Lower leg skin (tissue), 3 donors: ENCODE measurements around the gene RBM17.

Source experiments
- POLR2A ChIP-seq, 2 donors: fragments of 450-650 bp; IDR thresholded peaks; one replicate each; pipeline ENCODE4 v1.6.1; 2016 to 2017; ENCODE audit warnings: antibody characterized with exemption in 2 of 2, mild to moderate bottlenecking in 1 of 2, moderate library complexity in 1 of 2
- TF ChIP-seq, protein P1 (sequence below), 3 donors: fragments of 450-650 bp; IDR thresholded peaks; one replicate each; pipeline ENCODE4 v1.5.1; 2016; ENCODE audit warnings: antibody characterized with exemption in 3 of 3, mild to moderate bottlenecking in 3 of 3, moderate library complexity in 2 of 3

DNA sequence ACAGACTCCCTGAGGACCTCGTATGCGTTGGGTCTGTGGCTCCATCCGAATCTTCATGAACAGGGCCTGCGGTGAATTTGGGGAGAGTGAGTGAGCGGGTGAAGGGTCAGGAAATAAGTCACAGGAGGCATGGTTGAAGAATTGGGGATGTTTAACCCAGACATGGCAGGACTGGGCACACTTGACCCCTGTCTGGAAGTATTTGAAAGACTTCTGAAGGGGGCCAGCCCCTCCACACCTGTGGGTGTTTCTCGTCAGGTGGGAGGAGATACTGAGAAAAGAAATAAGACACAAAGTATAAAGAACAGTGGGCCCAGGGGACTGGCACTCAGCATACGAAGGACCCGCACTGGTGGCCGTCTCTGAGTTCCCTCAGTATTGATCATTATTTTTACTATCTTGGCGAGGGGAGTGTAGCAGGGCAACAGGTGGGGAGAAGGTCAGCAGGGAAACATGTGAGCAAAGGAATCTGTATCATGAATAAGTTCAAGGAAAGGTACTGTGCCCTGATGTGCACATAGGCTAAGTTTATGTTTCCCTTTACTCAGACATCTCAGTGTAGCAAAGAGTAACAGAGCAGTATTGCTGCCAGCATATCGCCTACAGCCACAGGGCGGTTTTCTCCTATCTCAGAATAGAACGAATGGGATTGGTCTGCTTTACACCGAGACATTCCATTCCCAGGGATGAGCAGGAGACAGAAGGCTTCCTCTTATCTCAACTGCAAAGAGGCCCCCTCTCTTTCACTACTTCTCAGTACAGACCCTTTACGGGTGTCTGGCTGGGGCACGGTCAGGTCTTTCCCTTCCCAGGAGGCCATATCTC, 75.6 kb downstream of the RBM17 start:
- TF ChIP-seq, protein P1, sequence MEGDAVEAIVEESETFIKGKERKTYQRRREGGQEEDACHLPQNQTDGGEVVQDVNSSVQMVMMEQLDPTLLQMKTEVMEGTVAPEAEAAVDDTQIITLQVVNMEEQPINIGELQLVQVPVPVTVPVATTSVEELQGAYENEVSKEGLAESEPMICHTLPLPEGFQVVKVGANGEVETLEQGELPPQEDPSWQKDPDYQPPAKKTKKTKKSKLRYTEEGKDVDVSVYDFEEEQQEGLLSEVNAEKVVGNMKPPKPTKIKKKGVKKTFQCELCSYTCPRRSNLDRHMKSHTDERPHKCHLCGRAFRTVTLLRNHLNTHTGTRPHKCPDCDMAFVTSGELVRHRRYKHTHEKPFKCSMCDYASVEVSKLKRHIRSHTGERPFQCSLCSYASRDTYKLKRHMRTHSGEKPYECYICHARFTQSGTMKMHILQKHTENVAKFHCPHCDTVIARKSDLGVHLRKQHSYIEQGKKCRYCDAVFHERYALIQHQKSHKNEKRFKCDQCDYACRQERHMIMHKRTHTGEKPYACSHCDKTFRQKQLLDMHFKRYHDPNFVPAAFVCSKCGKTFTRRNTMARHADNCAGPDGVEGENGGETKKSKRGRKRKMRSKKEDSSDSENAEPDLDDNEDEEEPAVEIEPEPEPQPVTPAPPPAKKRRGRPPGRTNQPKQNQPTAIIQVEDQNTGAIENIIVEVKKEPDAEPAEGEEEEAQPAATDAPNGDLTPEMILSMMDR (IDR thresholded peaks at IDR 0.05): no peak
- no peak for TF ChIP-seq POLR2A (IDR thresholded peaks at IDR 0.05)
